ENCODE results near the gene ZNRF2. TPM values are rescaled to one million over a fixed set of nuclear protein-coding genes. Genes with fewer than 3 reads are reported as not detected.

ZNRF2 gene
- total RNA-seq, 2 donors from 2014 or later = 20.2 to 29.4 TPM

- Histone ChIP-seq H3K36me3 (no peaks in the 10 kb centered on the region), H3K4me3 (no peak overlapping the region), H3K27me3 (replicated peaks; ENCODE audit: insufficient read depth) (no peaks in the 10 kb centered on the region), H3K4me1 (ENCODE audit: control insufficient read depth in 1 of 2, low read depth in 2 of 2) (peaks cover 5 to 24% of the 10 kb centered on the region in 2 donors), H3K27ac (no peak overlapping the region), H3K9me3 (no peaks in the 10 kb centered on the region)
- ATAC-seq (ENCODE audit: insufficient number of reproducible peaks, low FRiP score, low read depth) (no peak), DNase-seq (ENCODE audit: low spot score) (no peak)
- no peak for TF ChIP-seq CTCF (IDR thresholded peaks at IDR 0.05)
Measured at GRCh38 chr7:30332549-30332948, 48.2 kb downstream of the ZNRF2 start.

- no peak for TF ChIP-seq CTCF (IDR thresholded peaks at IDR 0.05)
- H3K4me1 ChIP-seq (ENCODE audit: control insufficient read depth in 1 of 2, low read depth in 2 of 2) = peaks cover 3 to 9% of the 10 kb centered on the region in 2 donors
- H3K27ac ChIP-seq = no peak overlapping the region
- DNase-seq (ENCODE audit: low spot score) = no peak
- H3K36me3 ChIP-seq = no peaks in the 10 kb centered on the region
- H3K9me3 ChIP-seq = no peaks in the 10 kb centered on the region
- no peak overlapping the region for H3K4me3 ChIP-seq
- no peak for ATAC-seq (ENCODE audit: insufficient number of reproducible peaks, low FRiP score, low read depth)
- H3K27me3 ChIP-seq (replicated peaks; ENCODE audit: insufficient read depth) = no peaks in the 10 kb centered on the region
Measured at GRCh38 chr7:30335763-30336487, 51.5 kb downstream of the ZNRF2 start.

GRCh38 chr7:30344513-30344912, 60.1 kb downstream of the ZNRF2 start:
- H3K27ac ChIP-seq = peak overlapping the region; percentile 5 to 50
- H3K27me3 ChIP-seq (replicated peaks; ENCODE audit: insufficient read depth) = no peaks in the 10 kb centered on the region
- H3K4me3 ChIP-seq = peak overlapping the region; percentile 30
- H3K36me3 ChIP-seq = no peaks in the 10 kb centered on the region
- TF ChIP-seq CTCF (IDR thresholded peaks at IDR 0.05) = no peak
- H3K9me3 ChIP-seq = peaks cover 4% of the 10 kb centered on the region
- H3K4me1 ChIP-seq (ENCODE audit: control insufficient read depth in 1 of 2, low read depth in 2 of 2) = peaks cover 30 to 57% of the 10 kb centered on the region in 2 donors
- no peak for DNase-seq (ENCODE audit: low spot score)
- ATAC-seq (ENCODE audit: insufficient number of reproducible peaks, low FRiP score, low read depth) = no peak

GRCh38 chr7:30347226-30348082, 63.1 kb downstream of the ZNRF2 start:
- ATAC-seq (ENCODE audit: insufficient number of reproducible peaks, low FRiP score, low read depth) (no peak), DNase-seq (ENCODE audit: low spot score) (no peak)
- Histone ChIP-seq H3K9me3 (no peaks in the 10 kb centered on the region), H3K27me3 (replicated peaks; ENCODE audit: insufficient read depth) (no peaks in the 10 kb centered on the region), H3K4me1 (ENCODE audit: control insufficient read depth in 1 of 2, low read depth in 2 of 2) (peaks cover 36 to 64% of the 10 kb centered on the region in 2 donors), H3K27ac (peak overlapping the region; percentile 28 to 58), H3K36me3 (no peaks in the 10 kb centered on the region), H3K4me3 (no peak overlapping the region)
- TF ChIP-seq CTCF (IDR thresholded peaks at IDR 0.05) = no peak

GRCh38 chr7:30348083-30348560, 63.7 kb downstream of the ZNRF2 start:
- DNase-seq (ENCODE audit: low spot score) = no peak
- Histone ChIP-seq H3K27ac (peak overlapping the region; percentile 7 to 71), H3K36me3 (no peaks in the 10 kb centered on the region), H3K4me3 (peak overlapping the region; percentile 47), H3K9me3 (no peaks in the 10 kb centered on the region), H3K27me3 (replicated peaks; ENCODE audit: insufficient read depth) (no peaks in the 10 kb centered on the region), H3K4me1 (ENCODE audit: control insufficient read depth in 1 of 2, low read depth in 2 of 2) (peaks cover 36 to 64% of the 10 kb centered on the region in 2 donors)
- no peak for ATAC-seq (ENCODE audit: insufficient number of reproducible peaks, low FRiP score, low read depth)
- no peak for TF ChIP-seq CTCF (IDR thresholded peaks at IDR 0.05)

All from thoracic aorta (tissue), 2 donors.